GM18508 (cell line): ENCODE results near the gene MED12.

Experiments
- ATAC-seq: cut with Tn5 transposase; IDR thresholded peaks from one replicate; pipeline ENCODE4 v1.9.1; 2021; ENCODE audit warnings: moderate number of reproducible peaks; ENCODE audit not compliant: insufficient read depth, unreplicated experiment

Gene MED12

DNA sequence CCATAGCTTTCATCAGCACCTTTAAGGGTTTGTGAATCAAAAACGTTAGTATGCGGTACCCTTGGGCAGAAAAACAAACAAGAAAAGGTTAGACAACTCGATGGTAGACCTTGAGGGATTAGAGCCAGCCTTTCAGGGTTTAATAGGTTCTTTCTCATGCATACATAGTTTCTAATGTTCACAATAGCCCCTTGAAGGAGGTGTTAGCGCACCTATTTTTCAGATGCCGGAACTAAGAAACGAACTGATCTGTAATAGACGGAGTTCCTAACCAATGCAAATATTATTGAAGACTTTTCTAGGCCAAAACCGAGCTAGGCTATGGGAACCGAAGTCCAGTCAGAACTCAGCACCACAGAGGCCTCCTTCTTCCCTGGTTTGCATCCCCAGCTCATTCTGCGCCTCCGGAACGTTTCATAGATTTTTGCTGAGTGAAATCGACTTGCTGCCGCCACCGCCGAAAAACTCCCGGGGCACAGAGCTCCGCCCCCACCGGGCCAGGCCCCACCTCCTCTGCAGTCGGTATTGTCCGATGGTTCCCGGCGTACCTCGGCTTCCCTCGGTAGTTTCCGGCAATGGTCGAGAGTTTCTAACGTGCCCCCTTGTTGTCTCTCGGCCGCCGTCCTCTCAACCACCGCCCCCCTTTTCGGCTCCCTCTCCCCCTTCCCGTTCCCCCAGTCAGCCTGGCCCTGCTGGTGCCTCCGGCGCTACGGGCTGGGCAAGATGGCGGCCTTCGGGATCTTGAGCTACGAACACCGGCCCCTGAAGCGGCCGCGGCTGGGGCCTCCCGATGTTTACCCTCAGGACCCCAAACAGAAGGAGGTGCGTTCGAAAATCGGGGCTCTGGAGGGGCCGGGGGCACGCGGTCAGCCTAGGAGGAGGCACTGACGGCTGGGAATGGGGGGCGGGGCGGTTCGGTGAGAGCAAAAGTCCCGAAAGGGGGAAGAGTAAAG lies at the start of gene MED12:
MED12 (plus strand) TSS at position 565 of the 953 bp plus-strand sequence; CDS start at position 724, 159 bp downstream.
- ATAC-seq, result no peak

DNA sequence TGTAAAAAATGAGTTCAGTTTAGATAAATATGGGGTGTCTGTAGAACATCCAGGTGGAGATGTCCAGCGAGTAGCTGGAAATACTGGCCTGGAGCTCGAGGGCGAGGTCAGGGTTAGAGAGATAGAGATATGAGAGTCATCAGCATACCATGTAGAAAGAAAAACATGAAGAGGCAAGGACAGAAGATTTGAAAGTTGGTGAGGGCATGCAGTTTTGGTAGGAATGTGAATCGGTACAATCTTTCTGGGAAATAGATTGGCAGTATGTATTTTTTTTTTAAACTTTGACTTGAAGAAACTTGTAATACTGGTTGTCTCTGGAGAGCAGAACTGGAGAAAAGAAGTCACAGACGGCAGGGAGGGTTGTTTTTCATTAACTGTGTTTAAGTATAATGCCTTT lies 47.9 kb upstream of the MED12 start:
- ATAC-seq, result no peak

DNA sequence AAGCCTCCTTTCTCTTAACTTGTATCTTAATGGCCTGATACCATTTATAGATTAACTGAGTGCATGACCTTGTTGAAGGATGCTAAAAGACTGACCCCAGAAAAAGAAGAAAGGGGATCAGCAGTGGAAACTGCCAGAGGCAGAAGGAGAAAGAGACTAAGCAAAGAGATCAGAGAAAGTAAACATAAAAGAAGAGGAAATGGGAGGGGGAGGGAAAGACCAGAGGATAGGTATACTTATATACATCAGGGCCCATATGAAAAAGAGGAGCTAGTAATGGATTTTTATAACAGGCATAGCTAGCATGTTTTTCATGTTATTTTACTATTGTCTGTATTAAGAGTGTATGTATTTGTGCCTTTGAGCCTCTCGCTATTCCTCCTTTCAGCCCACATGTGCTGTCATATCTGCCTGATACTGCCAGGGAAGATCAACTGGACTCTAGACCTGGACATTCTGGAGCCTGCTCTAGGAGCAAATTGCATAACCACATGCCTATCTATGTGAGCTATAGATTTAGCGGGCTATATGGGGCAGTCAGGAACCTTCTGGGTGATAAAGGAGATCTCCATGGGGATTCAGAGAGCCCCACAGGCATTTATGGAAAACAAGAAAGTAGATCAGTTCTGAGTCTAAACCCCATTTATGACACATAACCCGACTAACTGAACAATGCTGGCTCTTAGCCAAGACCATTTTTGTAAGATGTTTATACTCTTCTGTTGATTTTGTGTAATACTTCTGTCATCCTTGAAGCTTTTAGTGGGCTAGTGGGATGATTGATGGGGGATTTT lies 36.9 kb upstream of the MED12 start:
- no peak for ATAC-seq

DNA sequence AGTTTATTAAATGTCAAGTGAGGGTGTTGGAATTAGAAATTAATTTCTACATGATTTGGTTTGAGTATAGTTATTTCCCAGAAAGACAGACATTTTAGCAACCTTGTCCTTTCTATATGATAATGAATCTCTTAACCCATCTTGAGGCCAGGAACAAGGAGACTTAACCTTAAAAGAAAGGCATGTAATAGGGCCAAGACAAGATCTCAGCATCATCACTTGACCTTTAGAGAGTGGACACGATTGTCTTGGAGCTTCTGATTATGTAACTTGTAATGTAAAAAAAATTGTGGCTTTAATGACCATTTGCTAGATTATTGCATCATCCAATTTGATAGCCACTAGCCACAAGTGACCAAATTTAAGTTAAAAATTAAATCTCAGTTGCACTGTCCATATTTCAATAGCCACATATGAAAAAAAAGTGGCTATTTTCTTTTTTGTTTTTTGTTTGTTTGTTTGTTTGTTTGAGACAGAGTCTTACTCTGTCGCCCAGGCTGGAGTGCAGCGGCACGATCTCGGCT lies 36.2 kb upstream of the MED12 start:
- no peak for ATAC-seq

DNA sequence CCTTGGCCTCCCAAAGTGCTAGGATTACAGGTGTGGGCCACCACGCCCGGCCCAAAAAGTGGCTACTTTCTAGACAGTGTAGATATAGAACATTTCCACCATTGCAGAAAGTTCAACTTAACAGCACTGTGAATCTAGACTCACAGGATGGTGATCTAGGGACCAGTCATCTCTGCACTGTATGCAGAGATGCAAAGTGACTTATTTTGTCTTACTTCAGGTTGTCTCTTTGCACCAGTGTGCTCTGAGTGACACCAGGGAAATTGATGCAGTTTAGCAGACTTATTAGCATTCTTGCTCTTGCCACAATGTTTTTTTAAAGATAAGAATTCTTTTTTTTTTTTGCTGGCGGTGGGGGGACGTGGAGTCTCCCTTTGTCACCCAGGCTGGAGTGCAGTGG lies 35.6 kb upstream of the MED12 start:
- no peak for ATAC-seq

DNA sequence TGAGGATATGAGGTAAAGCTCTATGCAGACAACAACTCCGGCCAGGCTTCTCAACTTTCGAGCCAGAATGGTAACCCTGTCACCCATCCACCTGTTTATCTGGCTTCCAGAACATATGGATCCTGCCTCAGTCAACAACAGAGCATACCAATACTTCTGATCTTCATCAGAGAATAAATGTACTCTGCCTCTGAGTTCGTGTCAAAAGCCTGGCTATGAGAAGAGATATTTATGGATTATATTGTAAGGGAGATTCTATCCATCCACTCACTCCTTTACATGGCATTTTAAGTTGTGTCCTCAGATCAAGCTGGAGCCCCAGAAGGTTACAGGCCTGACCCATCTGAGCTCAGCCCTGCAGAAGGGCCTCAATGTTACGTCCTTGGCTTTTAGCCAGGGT lies 32.5 kb upstream of the MED12 start:
- ATAC-seq, result no peak

DNA sequence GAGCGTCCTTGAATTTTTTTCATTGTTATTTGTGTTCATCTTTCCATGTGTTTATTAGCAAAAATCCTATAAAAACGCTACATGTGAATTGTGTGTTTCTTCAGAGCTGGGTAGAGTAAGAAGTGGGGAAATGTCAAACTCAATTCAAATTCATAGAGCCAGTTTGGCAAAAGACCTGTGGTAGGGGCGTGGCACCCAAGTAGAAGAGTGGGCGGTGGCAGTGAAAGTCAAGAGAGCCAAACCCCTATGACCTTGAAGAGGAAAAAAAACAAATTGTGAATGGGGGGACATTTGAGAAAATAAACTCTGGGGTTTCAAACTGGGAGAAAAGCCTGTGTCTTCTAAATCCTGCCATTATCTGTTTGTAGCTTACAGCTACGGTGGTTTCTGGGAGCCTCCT lies 27.1 kb upstream of the MED12 start:
- ATAC-seq, result no peak

DNA sequence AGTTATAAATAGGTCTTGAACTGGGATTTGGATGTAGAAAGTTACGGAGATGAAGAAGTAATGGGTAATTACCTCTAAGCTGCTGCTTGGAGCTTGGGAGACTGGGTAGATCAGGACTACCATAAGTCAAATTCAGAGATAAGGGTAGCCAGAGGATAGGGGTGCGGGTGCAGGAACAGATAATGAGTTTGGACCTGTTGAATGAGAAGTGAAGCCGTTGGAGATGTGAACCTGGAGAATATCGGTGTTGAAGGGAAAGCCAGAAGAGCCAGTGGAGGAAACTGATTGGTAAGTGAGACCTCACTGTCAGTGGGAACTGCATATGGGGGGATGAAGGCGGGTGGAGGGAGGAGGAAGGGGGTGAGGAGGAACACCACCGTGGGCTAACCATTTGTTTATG lies 23.4 kb upstream of the MED12 start:
- ATAC-seq, result no peak

DNA sequence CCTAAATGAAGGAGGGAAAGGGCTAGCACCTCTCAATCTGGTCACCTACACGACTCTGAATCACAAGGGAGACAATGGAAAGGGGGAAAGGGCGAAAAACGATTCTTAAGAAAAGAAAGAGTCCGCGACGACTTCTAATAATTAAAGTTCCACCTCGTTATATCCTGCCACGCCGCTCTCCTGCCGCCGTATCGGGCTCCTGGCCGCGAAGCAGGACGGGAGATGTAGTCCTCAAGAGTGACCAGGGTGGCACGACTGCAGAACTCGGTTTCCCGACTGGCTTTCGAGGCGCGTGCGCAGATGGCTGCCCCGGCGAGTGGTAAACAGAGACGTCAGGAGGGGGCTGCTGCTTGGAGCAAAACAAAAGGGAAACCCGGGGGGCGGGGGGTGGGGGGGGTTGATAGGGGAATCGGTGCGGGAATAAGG lies 22.8 kb upstream of the MED12 start, which contains the start of gene FOXO4:
FOXO4 (plus strand) TSS at position 297 of the 426 bp plus-strand sequence. CDS start 678 bp downstream, outside the sequence.
- no peak for ATAC-seq

DNA sequence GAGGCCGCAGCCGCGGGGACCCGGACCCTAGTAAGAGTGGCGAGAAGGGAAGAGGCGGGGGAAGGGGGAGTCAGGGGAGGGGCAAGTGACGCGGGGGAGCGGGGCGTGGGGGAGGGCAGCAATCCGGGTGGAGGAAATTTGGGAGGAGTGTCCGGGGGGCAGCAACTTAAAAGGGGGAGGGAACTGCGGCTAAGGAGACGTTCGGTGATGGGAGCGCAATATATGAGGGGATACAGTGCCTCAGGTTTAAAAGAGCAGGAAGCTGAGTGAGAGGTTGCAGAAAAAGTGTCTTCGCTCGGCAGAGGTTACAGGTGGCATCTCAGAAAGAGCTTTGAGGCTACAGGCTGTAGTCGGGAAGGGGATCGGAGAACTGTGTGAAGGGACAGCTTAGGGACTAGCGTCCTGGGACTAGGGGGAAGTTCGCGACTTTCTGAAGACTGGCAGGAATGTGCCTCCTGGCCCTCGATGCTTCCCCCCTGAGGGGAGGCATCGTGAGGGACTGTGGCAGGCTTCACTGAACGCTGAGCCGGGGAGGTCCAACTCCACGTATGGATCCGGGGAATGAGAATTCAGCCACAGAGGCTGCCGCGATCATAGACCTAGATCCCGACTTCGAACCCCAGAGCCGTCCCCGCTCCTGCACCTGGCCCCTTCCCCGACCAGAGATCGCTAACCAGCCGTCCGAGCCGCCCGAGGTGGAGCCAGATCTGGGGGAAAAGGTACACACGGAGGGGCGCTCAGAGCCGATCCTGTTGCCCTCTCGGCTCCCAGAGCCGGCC lies 22.2 kb upstream of the MED12 start:
- ATAC-seq, result no peak

DNA sequence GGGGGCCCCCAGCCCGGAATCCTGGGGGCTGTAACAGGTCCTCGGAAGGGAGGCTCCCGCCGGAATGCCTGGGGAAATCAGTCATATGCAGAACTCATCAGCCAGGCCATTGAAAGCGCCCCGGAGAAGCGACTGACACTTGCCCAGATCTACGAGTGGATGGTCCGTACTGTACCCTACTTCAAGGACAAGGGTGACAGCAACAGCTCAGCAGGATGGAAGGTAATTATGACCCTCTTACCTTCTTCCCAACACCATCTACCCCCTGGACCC lies 21.7 kb upstream of the MED12 start:
- ATAC-seq, result no peak

DNA sequence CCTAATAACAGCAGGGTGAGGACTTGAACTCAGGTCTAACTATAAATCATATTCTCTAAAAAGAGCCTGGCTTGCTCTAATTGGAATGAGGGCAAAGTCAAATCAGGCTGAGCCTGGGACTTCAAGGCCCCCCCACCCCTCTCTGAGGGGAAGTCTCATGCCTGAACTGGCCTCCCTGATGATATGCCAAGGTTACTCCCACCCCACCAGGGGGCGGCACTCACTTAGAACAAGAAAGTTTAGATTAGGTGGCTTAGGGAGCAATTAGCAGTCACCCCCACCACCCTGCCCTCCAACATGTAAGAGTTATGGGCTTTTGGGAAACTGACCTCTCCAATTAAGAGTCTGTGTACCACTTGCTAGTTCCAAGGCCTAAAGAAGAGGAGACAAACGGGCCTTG lies 20.1 kb upstream of the MED12 start:
- no peak for ATAC-seq

DNA sequence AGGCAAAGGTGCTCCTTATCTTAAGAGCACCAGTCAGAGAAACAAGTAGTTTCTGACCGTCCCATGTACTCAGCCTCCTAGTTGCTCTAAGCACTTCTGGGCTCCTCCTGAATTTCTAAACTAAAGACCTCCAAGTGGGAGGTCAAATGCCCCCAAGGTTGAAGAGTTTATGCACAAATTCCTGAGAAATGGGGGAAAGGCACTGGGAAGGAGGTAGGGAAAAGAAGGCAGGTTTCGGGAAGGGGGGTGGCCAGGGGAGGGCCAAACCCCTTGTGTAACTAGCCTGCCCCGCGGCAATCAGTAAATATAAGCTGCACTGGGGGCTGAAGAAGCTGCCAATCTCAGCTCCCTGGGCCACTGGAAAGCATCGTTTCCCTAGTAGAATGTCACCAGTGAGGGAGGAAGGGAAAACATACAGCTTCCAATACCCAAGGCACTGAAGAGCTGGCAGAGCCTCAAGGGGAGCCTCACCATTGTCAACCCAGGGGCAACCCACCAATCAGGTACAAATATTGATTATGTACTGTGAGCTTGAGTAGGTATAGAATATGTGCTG lies 19.4 kb upstream of the MED12 start:
- ATAC-seq, result no peak

DNA sequence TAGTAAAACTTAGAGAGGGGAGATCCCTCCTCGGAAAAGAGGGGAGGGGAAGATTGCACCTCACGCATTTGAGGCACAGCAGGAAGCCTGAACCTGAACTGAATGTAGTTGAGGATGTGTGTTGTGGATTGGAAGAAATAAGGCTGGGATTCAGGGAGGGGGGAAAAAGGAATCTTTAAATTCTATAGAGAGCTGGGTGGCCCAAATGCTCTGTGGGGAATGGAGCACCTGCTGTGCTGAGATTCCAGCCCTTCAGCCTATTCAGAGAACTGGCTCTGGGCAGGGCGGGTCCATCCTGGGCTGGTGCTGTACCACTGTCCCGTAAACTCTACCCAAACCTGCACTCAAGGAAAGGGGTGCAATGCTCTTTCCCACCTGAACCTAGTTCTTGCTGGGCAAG lies 18.7 kb upstream of the MED12 start:
- no peak for ATAC-seq

DNA sequence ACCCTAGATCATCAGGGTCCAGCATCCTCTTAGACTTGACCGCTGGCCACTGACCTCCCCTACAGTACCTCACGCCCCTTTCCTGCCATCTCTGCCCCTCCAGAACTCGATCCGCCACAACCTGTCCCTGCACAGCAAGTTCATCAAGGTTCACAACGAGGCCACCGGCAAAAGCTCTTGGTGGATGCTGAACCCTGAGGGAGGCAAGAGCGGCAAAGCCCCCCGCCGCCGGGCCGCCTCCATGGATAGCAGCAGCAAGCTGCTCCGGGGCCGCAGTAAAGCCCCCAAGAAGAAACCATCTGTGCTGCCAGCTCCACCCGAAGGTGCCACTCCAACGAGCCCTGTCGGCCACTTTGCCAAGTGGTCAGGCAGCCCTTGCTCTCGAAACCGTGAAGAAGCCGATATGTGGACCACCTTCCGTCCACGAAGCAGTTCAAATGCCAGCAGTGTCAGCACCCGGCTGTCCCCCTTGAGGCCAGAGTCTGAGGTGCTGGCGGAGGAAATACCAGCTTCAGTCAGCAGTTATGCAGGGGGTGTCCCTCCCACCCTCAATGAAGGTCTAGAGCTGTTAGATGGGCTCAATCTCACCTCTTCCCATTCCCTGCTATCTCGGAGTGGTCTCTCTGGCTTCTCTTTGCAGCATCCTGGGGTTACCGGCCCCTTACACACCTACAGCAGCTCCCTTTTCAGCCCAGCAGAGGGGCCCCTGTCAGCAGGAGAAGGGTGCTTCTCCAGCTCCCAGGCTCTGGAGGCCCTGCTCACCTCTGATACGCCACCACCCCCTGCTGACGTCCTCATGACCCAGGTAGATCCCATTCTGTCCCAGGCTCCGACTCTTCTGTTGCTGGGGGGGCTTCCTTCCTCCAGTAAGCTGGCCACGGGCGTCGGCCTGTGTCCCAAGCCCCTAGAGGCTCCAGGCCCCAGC lies 17.6 kb upstream of the MED12 start:
- no peak for ATAC-seq

DNA sequence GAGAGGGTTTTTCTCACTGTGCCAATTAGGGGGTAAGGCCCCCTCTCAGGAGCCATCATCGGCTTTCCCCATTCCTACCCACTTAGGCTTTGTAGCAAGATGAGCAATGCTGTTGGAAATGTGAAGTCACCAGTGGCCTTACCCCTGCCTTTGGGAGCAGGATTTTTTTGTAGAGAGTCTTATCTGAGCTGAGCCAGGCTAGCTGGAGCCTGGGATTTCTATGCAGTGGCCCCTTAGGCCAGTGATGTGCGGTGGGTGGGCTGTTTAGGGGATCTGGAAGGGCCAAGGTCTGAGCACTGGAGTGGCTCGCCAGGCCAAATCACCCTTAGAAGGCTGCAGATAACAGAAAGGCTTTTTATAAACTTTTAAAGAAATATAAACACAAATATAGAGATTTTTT lies 16.1 kb upstream of the MED12 start:
- no peak for ATAC-seq

DNA sequence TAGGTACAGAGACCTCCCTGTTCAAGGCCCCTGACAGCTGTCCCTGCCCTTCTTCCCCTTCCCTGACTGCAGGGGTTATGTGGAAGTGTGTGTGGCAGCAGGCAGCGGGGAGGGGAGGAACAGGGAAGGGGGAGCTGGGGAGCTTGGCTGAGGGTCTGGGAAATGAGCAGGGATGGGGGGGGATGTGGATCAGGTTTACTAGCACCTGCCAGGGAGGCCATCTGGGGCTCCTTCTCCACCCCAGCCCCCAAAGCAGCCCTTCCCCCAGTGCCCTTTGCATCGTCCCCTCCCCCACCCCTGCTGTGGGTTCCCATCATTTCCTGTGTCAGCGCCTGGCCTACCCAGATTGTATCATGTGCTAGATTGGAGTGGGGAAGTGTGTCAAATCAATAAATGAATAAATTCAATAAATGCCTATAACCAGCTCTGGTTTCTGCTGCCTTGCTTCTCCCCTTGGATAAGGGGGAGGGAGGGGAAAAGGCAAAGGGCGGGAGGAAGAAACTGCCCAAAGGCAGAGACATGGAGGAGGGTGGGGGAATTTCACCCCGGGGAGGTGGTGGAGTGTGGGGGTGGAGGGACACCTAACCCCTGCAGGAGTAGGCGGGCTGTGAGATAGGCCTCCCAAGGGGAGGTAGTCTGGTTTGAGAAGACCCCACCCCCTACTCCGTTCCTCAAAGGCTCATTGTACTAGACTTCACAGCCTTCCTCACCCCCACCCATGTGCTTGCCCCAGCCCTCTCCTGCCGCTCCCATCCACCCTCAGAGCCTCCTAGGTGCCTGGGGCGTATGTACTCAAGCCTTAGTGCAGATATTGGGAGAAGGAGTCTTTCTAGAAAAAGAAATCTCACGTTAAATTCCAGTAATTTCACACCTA lies 15.0 kb upstream of the MED12 start:
- ATAC-seq, result no peak

DNA sequence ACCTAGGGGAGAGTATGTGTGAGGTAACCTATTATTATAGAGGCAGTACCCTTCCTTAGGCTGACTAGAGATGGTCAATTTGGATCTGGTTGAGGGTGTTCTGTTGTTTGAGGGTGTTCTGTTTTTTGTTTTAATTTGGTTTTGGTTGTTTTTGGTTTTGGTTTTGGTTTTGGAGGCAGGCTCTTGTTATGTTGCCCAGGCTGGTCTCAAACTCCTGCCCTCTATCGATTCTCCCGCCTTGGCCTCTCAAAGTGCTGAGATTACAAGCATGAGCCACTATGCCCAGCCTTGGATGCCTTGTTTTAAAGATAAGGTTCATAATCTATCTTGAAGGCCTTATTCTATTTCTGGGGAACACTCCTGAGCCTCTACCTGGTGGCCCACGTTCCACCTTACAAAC lies 12.8 kb upstream of the MED12 start:
- no peak for ATAC-seq
